HG03175 (cell line): ENCODE results near the gene ABCG1.

Experiments used
- ATAC-seq: cut with Tn5 transposase; IDR thresholded peaks from one replicate; pipeline ENCODE4 v1.9.1; 2021; ENCODE audit warnings: mild to moderate bottlenecking, moderate library complexity; ENCODE audit not compliant: unreplicated experiment

The ABCG1 gene

GRCh38 chr21:42317826-42318746 lies 99.1 kb downstream of the ABCG1 start:
- ATAC-seq: no peak

GRCh38 chr21:42319376-42319775 lies 100.4 kb downstream of the ABCG1 start:
- no peak for ATAC-seq

- no peak for ATAC-seq
These were observed 101.1 kb downstream of the ABCG1 start for GRCh38 chr21:42319851-42320572.

GRCh38 chr21:42320791-42321190 lies 101.9 kb downstream of the ABCG1 start:
- no peak for ATAC-seq

- ATAC-seq: no peak
These were observed 102.3 kb downstream of the ABCG1 start for GRCh38 chr21:42321231-42321630.

GRCh38 chr21:42321845-42322244 lies 102.9 kb downstream of the ABCG1 start:
- no peak for ATAC-seq

- no peak for ATAC-seq
These were observed 106.0 kb downstream of the ABCG1 start for GRCh38 chr21:42324896-42325295.

GRCh38 chr21:42330380-42331371 lies 111.7 kb downstream of the ABCG1 start:
- no peak for ATAC-seq

GRCh38 chr21:42331660-42332059 lies 112.7 kb downstream of the ABCG1 start:
- ATAC-seq: no peak

- no peak for ATAC-seq
These were observed 113.8 kb downstream of the ABCG1 start for GRCh38 chr21:42332557-42333317.

- ATAC-seq: no peak
These were observed 117.1 kb downstream of the ABCG1 start for GRCh38 chr21:42336054-42336453.

GRCh38 chr21:42337276-42337675 lies 118.3 kb downstream of the ABCG1 start:
- no peak for ATAC-seq

GRCh38 chr21:42337830-42338728 lies 119.1 kb downstream of the ABCG1 start:
- no peak for ATAC-seq

GRCh38 chr21:42338729-42339715 lies 120.1 kb downstream of the ABCG1 start:
- ATAC-seq: no peak

GRCh38 chr21:42340187-42341050 lies 121.5 kb downstream of the ABCG1 start:
- ATAC-seq: no peak

GRCh38 chr21:42341776-42342542 lies 123.0 kb downstream of the ABCG1 start:
- no peak for ATAC-seq
